Gastrocnemius medialis (tissue), 4 donors: ENCODE results near the gene IGFL4. TPM values are rescaled to one million over a fixed set of nuclear protein-coding genes. Genes with fewer than 3 reads are reported as not detected.
"Not testable (repeated sequence)": the region's sequence is repeated elsewhere in the genome, so short reads cannot be mapped to it uniquely, and the experiment has no call there.

Experiments
- ATAC-seq, 2 donors: fragments of 150-250 bp; one replicate each; pipeline ENCODE4 v1.9.1; 2016
- DNase-seq, 2 donors: peaks; one replicate each; pipeline ENCODE4 v3.0.0-alpha.2; 2019
- H3K27ac ChIP-seq, 4 donors: fragments of 200-600 bp; sonication (generic); 1 replicate in 1 of 4; 2 replicates in 3 of 4; pipeline ENCODE4 v1.5.1; 2016 to 2018; ENCODE audit warnings: mild to moderate bottlenecking in 2 of 4, moderate library complexity in 1 of 4
- H3K27me3 ChIP-seq, 3 donors: fragments of 200-600 bp; sonication (generic) in 2 of 3; 1 replicate in 1 of 3; 2 replicates in 2 of 3; pipeline versions ENCODE4 v1.5.1 to v1.6.0; 2016 to 2019; ENCODE audit warnings: mild to moderate bottlenecking in 1 of 3, moderate library complexity in 1 of 3
- H3K36me3 ChIP-seq, 2 donors: fragments of 200-600 bp; sonication (generic) in 1 of 2; one replicate each; pipeline ENCODE4 v1.5.1; 2017 to 2018
- H3K4me1 ChIP-seq, 2 donors: fragments of 200-600 bp; sonication (generic) in 1 of 2; one replicate each; pipeline ENCODE4 v1.5.1; 2016 to 2017; ENCODE audit warnings: mild to moderate bottlenecking in 2 of 2
- H3K4me3 ChIP-seq, 4 donors: fragments of 200-600 bp; sonication (generic) in 3 of 4; 1 replicate in 1 of 4; 2 replicates in 3 of 4; pipeline ENCODE4 v1.5.1; 2016 to 2019; ENCODE audit warnings: mild to moderate bottlenecking in 2 of 4
- H3K9me3 ChIP-seq, 3 donors: fragments of 200-600 bp; sonication (generic) in 2 of 3; 1 replicate in 1 of 3; 2 replicates in 2 of 3; pipeline ENCODE4 v1.5.1; 2016 to 2019
- POLR2A ChIP-seq, 2 donors: fragments of 450-650 bp; IDR thresholded peaks; one replicate each; pipeline ENCODE4 v1.6.1; 2017; ENCODE audit warnings: antibody characterized with exemption in 2 of 2, mild to moderate bottlenecking in 2 of 2, moderate library complexity in 2 of 2
- in situ Hi-C, 4 donors: fragments of 200-750 bp; cut with MboI; loops; one replicate each; pipeline versions ENCODE4 v1.15.0 to v1.8.0; 2017; ENCODE audit warnings: low sequenced_read_pairs in 4 of 4
- intact Hi-C: fragments of 100-400 bp; cut with DNase I; formaldehyde crosslinking; loops from one replicate; pipeline ENCODE4 v1.15.1; 2023; ENCODE audit warnings: low total_unique reads
- total RNA-seq, 4 donors: library from RNA; depleted of rRNA; stranded (reverse); fragments of >200 nt; gene quantifications; one replicate each; pipeline versions ENCODE4 v1.1.0 to v1.2.3, GENCODE V29; 2016
- TF ChIP-seq, protein P1 (sequence below), 5 experiments: fragments of 450-650 bp in 3 of 5; fragments of 200-600 bp in 2 of 5; sonication (generic) in 2 of 5; IDR thresholded peaks in 4 of 5; conservative IDR thresholded peaks in 1 of 5; 1 replicate in 4 of 5; 2 replicates in 1 of 5; pipeline ENCODE4 v1.5.1; 2016 to 2019; ENCODE audit warnings: antibody characterized with exemption in 5 of 5, mild to moderate bottlenecking in 3 of 5, moderate library complexity in 3 of 5

IGFL4 gene
- total RNA-seq, 4 donors from 2014 or later: not detected

DNA sequence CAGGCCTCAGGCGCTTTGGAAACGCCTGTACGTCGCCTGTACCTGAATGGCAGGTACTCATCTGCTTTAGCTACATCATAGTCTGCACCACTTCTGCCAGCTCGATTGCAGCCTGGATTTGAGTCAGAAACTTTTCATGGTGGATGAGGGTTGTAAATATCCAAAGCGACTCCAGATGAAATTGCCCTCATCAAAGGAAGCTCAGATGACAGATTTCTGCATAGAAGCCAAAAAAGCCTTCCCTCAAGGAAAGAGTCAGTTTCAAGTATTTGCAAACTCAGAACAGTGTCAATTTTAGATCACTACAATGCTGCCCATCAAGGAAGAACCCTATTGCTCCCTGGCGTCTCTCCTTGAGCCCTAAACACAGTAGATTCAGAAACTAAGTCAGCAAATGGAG is 38.8 kb upstream of the IGFL4 start:
- H3K4me1 ChIP-seq: no peaks in the 10 kb centered on the region
- TF ChIP-seq, protein P1, sequence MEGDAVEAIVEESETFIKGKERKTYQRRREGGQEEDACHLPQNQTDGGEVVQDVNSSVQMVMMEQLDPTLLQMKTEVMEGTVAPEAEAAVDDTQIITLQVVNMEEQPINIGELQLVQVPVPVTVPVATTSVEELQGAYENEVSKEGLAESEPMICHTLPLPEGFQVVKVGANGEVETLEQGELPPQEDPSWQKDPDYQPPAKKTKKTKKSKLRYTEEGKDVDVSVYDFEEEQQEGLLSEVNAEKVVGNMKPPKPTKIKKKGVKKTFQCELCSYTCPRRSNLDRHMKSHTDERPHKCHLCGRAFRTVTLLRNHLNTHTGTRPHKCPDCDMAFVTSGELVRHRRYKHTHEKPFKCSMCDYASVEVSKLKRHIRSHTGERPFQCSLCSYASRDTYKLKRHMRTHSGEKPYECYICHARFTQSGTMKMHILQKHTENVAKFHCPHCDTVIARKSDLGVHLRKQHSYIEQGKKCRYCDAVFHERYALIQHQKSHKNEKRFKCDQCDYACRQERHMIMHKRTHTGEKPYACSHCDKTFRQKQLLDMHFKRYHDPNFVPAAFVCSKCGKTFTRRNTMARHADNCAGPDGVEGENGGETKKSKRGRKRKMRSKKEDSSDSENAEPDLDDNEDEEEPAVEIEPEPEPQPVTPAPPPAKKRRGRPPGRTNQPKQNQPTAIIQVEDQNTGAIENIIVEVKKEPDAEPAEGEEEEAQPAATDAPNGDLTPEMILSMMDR (IDR thresholded peaks at IDR 0.05 in 4 of 5, conservative IDR thresholded peaks at IDR 0.05 in 1 of 5): no peak
- TF ChIP-seq POLR2A (IDR thresholded peaks at IDR 0.05): no peak
- no peaks in the 10 kb centered on the region for H3K36me3 ChIP-seq
- in situ Hi-C loops: no loop called here
- H3K27ac ChIP-seq: no peak overlapping the region
- no peaks in the 10 kb centered on the region for H3K9me3 ChIP-seq
- H3K4me3 ChIP-seq: no peak overlapping the region
- no peak for ATAC-seq
- intact Hi-C loops: no loop called here
- H3K27me3 ChIP-seq: peaks cover 44 to 53% (median 45%) of the 10 kb centered on the region in 3 donors
- DNase-seq: no peak

DNA sequence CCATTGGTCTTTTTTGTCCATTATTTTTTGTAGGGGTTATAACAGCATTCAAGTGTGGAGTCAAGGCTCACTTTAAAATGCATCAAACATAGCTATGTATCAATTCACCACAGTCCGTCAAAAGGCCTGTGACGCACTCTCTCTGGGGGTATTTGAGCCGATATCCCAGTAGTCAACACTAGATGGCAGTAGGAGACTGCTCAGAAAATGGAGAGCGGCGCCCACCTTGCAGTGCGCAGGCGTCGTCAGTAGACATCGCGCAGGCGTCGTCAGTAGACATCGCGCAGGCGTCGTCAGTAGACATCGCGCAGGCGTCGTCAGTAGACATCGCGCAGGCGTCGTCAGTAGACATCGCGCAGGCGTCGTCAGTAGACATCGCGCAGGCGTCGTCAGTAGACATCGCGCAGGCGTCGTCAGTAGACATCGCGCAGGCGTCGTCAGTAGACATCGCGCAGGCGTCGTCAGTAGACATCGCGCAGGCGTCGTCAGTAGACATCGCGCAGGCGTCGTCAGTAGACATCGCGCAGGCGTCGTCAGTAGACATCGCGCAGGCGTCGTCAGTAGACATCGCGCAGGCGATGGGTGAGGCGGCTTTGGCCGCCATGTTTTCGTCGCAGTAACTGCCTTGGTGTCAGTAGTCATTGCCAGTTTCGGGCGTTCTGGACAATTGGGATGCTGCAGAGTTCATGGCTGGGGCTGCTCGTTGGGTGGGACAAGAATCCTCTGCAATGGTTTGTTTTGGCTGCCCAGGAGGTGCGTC is 38.0 kb upstream of the IGFL4 start:
- in situ Hi-C loops, H3K36me3 ChIP-seq, DNase-seq, H3K4me1 ChIP-seq, H3K27ac ChIP-seq, H3K4me3 ChIP-seq, intact Hi-C loops, ATAC-seq, H3K9me3 ChIP-seq: not testable (repeated sequence)
- TF ChIP-seq, protein P1 (IDR thresholded peaks at IDR 0.05 in 4 of 5, conservative IDR thresholded peaks at IDR 0.05 in 1 of 5): peak in 4 of 5 experiments; percentile 14 to 32 (median 20)
- H3K27me3 ChIP-seq: peaks cover 48 to 57% (median 48%) of the 10 kb centered on the region in 3 donors

DNA sequence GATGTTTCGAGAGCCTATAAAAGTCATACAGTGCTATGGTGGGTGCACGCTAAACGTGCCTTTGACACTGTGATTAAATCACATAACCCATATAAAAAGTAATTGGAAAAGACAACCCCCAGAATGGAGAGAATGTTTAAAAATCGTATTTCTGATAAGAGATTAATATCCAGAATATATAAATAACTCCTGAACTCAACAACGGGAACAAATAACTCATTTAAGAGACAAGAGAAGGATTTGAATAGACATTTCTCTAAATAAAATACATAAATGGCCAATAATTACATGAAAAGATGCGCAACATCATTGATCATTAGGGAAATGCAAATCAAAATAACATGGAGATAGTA is 37.0 kb upstream of the IGFL4 start:
- no peak for TF ChIP-seq POLR2A (IDR thresholded peaks at IDR 0.05)
- TF ChIP-seq, protein P1 (IDR thresholded peaks at IDR 0.05 in 4 of 5, conservative IDR thresholded peaks at IDR 0.05 in 1 of 5): no peak
- intact Hi-C loops (loop anchor here (2.0 kb wide), 1 partner anchor 49 kb away; no protein-coding TSS in a partner anchor), in situ Hi-C loops (no loop called here)
- Histone ChIP-seq H3K36me3 (no peaks in the 10 kb centered on the region), H3K27me3 (peaks cover 48 to 58% (median 48%) of the 10 kb centered on the region in 3 donors), H3K4me3 (no peak overlapping the region), H3K4me1 (no peaks in the 10 kb centered on the region), H3K9me3 (no peaks in the 10 kb centered on the region), H3K27ac (no peak overlapping the region)
- ATAC-seq (no peak), DNase-seq (no peak)

DNA sequence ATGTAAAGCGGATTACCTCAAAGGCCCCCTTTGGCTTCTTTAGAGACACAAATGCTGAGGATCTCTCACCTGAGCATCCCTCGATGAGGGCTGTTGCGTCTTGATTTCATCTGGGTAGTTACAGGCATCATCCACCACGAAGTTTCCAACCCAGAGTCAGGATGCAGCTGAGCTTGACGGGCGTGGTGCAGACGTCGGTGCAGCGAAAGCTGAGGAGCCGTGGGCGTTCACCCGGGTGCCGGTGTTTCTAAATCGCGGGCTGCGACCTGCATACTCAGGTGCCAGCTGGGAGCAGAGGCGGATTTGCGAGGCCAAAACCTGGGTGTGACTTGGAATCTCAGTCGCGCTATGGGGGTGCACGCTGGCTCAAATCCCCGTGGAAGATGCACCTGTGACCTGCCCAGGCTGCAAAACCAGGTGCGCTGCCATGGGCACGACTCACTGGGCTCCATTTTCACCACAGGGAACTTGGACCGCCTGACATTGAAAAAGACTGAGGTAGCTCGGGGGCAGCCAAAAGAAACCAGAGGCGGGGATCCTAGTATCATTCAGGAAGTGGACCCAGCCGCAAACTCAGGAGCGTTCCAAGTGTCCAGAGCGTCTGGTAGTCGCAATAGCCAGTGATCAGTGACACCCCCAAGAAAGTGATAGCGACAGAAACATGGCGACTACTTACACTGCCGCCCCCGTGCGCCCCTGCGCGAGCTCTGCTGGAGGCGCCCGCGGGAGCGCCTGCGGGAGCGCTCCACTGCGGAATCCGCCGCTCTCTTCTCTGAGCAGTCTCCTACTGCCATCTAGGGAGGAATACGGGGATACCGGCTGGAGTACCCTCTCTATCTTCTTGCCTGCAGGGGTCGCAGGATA is 36.4 kb upstream of the IGFL4 start:
- intact Hi-C loops: loop anchor here (2.0 kb wide), 1 partner anchor 48 kb away; no protein-coding TSS in a partner anchor
- Histone ChIP-seq H3K4me3 (no peak overlapping the region), H3K36me3 (no peaks in the 10 kb centered on the region), H3K9me3 (no peaks in the 10 kb centered on the region), H3K4me1 (no peaks in the 10 kb centered on the region), H3K27ac (no peak overlapping the region), H3K27me3 (peaks cover 48 to 60% (median 48%) of the 10 kb centered on the region in 3 donors)
- no peak for ATAC-seq
- no peak for DNase-seq
- no peak for TF ChIP-seq POLR2A (IDR thresholded peaks at IDR 0.05)
- TF ChIP-seq, protein P1 (IDR thresholded peaks at IDR 0.05 in 4 of 5, conservative IDR thresholded peaks at IDR 0.05 in 1 of 5): peak in 3 of 5 experiments; percentile 26 to 39 (median 33)
- in situ Hi-C loops: no loop called here
